Stimulated activated CD4-positive, alpha-beta T cell treated with anti-CD3 and anti-CD28 coated beads, Interleukin-12 subunit alpha, Interleukin-12 subunit beta, amount 100 ng/mL, for 4 hours (primary cell): Measurements from ENCODE around the gene ACVR2A.

Source experiments
- DNase-seq: peaks from one replicate; pipeline ENCODE4 v3.0.0-alpha.2; 2020

The ACVR2A gene

DNA sequence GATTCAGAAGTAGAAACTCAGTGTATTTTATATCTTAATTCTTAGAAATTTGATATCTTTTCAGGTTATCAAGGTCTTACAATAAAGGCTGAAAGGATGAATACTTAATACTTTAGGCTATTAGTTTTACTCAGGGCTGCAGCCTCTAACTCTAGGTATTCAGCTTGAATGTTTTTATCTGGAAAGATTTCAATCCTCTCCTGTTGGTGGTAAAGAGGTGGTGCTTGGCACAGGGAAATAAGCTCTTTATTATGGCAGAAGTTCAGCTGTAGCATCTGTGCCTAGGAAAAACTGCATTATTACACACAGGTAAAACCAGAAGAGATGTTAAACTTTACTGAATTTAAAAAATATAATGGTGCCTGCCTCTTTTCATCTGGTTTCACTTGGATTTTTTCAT lies 11.1 kb downstream of the ACVR2A start:
- DNase-seq = no peak

GRCh38 chr2:147860009-147860408 lies 15.2 kb downstream of the ACVR2A start:
- no peak for DNase-seq

DNA sequence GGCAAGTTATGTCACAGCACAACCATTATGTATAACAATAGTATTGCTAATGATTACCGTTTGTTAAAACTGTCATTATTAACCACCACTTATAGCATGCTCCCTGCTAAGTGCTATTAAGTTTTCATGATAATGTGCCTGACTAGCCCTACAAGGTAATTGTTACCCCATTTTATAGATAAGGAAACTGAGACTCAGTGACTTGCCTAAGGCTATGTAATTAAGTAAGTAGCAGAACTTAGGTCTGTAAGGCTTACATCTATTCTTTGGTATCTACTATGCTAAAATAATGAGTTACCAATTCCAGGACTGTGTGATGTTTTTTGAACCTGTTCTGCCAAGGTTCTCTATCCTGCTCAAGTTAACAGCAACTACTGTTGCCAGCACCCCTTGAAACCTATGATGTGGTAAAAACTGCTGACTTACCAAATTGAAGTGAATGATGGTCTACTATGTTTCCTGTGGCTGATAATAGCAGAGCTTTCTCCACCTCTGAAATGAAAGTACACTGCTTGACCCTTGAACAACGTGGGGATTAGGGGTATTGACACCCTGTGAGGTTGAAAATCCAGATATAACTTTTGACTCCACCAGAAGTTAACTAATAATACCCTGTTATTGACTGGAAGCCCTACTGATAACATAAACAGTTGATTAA lies 18.2 kb downstream of the ACVR2A start:
- no peak for DNase-seq

GRCh38 chr2:147863835-147864234 lies 19.0 kb downstream of the ACVR2A start:
- DNase-seq = no peak

GRCh38 chr2:147865560-147865959 lies 20.7 kb downstream of the ACVR2A start:
- no peak for DNase-seq

DNA sequence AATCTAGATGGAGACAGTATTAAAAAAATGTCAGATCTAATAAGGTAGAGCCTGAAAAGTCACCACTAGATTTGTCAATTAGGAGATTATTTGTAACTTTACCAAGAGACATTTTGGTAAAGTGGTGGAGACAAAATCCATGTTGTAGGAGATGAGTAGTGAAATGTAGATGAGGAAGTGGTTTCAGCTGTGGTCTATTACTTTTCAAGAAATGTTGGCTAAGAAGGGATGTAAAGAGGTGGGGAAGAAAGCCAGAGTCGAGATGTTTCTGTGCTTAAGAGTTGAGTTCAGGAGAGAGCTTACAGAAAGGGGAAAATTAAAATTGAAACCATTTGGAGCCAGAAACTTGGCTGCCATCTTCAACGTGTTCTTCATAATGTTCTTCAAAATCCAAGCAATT lies 22.2 kb downstream of the ACVR2A start:
- DNase-seq = no peak

GRCh38 chr2:147869934-147870333 lies 25.1 kb downstream of the ACVR2A start:
- DNase-seq = no peak

DNA sequence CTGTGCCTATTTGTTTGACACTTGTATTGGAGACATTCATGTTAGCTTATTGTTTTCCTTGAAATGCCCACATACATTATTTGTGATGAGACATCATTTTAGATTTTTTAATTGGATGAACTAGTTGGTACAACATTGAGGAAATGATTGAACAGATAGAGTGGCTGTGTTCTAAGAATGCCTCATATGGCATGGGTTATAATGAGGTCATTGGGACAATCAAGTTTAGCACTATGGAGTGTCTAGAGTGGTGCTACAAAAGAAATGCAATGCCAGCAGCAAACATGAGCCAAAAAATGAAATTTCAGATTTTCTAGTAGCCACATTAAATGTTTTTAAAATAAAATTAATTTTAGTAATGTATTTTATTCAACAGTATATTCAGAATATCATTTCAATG lies 28.1 kb downstream of the ACVR2A start:
- no peak for DNase-seq

- DNase-seq = no peak
Measured at GRCh38 chr2:147873859-147874483, 29.1 kb downstream of the ACVR2A start.

DNA sequence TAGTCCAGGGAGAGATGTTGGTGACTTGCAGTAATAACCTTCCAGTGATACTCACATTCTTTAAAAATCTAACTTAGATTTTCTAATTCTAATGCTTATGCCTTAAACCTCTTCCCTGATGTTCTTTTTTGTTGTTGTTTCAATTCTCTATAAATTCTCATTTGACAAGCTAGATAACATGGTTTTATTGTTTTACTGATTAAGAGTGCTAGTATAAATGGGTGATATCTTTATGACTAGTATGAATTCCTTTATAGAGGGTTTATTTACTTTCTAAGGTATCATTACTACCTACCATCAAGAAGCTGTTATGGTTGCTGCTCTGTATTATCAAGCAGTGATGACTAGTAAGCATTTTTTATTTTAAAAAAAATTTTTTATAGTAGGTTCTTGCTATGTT lies 35.0 kb downstream of the ACVR2A start:
- DNase-seq = no peak

DNA sequence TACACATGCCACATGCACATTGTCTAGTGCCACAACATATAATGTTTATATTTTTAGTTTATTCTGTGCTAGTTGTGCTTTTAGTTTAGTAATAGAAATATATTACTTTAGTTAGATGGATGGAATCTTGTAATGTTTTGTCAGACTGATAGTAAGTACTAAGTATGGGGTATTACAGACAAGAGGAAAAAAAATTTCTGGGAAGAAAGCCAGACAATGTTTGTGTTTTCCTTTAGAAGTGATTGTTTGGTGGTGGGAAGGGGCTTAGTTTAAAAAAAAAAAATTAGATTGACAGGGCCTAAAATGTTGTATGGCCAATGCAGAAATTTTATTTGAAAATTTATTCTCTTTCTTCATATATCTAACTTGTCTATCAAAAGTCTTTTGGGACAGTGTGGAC lies 37.8 kb downstream of the ACVR2A start:
- DNase-seq = no peak

- no peak for DNase-seq
Measured at GRCh38 chr2:147884830-147885229, 40.0 kb downstream of the ACVR2A start.

GRCh38 chr2:147886136-147886535 lies 41.3 kb downstream of the ACVR2A start:
- no peak for DNase-seq

- DNase-seq = no peak
Measured at GRCh38 chr2:147888680-147889079, 43.9 kb downstream of the ACVR2A start.

GRCh38 chr2:147904051-147904450 lies 59.2 kb downstream of the ACVR2A start:
- DNase-seq = no peak

DNA sequence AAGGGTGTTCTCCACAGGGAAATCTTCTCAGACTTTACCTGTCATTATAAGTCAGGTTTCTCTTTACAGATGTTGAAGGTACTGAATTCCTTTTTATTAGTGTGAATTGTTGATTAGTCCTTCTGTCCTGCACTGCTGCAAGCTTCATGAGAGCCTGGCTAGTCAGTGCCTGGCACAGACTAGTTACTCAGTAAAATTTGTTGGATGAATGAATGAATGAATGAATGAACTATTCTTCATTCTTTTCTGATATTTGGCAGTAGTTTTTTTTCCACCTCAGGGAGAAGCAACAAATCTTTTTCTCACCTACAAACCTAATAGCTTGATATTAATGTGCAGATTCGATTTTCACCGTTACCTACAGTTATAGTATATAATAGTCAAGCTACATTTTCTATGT lies 64.3 kb downstream of the ACVR2A start:
- no peak for DNase-seq

DNA sequence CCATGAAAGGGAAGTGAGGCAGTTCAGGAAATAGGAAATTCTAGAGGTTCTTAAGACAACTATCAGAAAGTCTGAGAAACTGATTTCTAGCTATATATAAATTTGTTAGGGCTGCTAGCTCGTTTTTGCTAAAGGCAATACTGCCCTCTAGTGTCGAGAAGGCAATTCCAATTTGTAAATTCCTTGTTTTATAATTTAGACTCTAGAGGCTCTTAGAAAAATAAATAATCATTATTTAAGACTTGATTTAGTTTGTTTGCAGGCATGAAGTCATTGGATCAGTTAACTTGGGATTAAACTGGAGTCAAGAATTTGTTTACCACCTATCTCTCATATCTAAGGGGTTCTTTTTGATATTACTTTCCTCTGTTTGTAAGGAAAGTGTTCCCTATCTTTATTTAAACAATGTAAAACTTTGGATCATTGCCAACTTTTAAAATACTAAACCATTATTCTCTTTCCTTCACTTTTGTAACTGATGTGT lies 66.2 kb downstream of the ACVR2A start:
- DNase-seq = no peak

DNA sequence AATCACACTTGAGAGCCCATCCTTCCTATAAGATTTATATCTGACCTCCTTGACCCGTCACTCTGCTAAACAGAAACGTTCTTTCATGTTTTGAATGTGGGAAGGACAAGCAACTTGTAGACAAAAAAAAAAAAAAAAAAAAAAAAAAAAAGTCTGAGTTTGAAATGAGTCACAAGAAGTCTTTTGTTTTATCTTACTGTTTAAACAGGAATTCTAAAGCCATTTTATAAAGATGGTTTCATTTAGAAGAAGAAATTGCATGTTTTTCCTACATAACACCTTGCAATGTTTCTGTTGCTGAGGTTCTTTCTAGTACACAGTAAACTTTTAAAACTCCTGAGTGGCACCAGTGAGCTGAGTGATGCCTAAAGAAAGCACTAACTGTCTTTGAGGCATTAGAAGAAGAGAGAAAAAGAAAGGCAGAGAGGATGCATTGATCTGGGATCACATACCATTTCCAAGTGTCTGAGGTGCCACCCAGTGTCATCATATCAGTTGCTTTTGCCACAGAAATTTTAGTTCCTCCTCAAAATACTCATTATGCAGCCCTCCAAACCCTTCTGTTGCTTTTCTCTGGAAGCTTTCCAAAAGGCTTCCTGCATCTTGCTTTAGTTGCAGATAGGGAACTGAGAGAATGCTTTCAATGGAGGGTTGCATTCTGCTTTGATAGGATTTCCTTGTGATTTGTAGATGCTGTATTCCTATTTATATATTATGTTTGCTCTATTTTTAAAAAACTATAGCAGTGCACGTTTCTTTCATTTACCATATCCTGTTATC lies 69.1 kb downstream of the ACVR2A start:
- DNase-seq = no peak

DNA sequence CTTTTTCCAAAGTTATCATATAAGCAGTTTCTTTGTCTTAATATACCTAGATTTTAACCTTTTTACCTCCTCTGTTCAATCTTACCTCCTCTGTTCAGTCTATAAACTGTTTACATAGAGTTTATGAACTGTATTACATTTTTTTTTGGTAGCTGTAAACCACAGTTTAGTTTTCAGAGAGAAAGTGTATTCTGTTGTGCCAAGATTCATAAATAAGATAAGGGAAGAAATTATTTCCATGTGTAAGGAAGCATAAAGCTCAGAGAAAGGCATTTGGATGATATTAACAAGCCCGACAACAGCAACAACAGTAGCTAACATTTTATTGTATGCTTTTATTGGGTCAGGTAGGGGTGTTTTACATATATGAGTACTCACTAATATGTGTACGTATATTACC lies 71.2 kb downstream of the ACVR2A start:
- no peak for DNase-seq

- DNase-seq = no peak
Measured at GRCh38 chr2:147916723-147917122, 71.9 kb downstream of the ACVR2A start.

DNA sequence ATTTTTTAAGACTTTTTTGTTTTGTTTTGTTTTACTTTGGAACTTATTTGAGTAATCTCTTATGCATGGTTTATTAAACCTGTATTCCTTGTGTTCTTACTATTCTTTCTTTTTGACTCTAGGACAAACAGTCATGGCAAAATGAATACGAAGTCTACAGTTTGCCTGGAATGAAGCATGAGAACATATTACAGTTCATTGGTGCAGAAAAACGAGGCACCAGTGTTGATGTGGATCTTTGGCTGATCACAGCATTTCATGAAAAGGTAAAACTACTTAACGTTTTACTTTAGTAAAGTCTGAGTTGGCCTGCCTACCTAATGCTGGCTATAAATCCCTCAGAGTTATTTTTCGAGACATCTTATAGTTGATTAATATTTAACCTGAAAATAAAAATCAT lies 72.3 kb downstream of the ACVR2A start:
- no peak for DNase-seq

GRCh38 chr2:147923846-147924245 lies 79.0 kb downstream of the ACVR2A start:
- DNase-seq = no peak

DNA sequence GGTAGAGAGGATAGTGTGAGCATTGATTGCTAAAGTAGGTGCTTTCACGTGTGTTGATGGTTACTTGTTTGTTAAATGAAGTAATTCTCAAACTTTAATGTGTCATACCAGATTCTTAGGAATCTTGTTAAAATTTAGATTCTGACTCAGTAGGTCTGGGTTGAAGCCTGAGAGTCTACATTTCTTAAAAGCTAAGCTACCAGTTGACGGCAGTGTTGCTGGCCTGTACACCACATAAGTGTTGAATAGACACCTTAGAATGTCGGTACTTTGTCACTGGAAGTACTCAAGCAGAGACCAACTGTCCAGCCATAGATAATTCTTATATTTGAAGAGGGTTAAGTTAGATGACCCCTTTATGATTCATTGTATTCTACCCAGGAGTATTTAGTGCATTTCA lies 79.8 kb downstream of the ACVR2A start:
- DNase-seq = no peak

GRCh38 chr2:147925886-147926285 lies 81.1 kb downstream of the ACVR2A start:
- DNase-seq = no peak
